IPS DF 6.9 (cell line): Measurements from ENCODE around the gene ADCY10.

Experiments used
- DNase-seq: peaks from one replicate; pipeline ENCODE4 v3.0.0-alpha.2; 2013; ENCODE audit warnings: low read depth, low spot score
- H3K27ac ChIP-seq: one replicate; pipeline ENCODE4 v1.5.1; 2013; ENCODE audit warnings: low read length, control low read depth
- H3K27me3 ChIP-seq: 2 replicates; pipeline ENCODE4 v1.6.1; 2013; ENCODE audit warnings: mild to moderate bottlenecking, low read length; ENCODE audit not compliant: control insufficient read depth, insufficient read depth
- H3K36me3 ChIP-seq: 2 replicates; pipeline ENCODE4 v1.6.1; 2013; ENCODE audit warnings: low read length; ENCODE audit not compliant: control insufficient read depth, insufficient read depth
- H3K4me1 ChIP-seq: 2 replicates; pipeline ENCODE4 v1.6.1; 2013; ENCODE audit warnings: low read length; ENCODE audit not compliant: control insufficient read depth, insufficient read depth
- H3K4me3 ChIP-seq: 2 replicates; pipeline ENCODE4 v1.5.1; 2013; ENCODE audit warnings: mild to moderate bottlenecking, low read length
- H3K9me3 ChIP-seq: 2 replicates; pipeline ENCODE4 v1.6.1; 2013; ENCODE audit warnings: low read length, inconsistent platforms; ENCODE audit not compliant: control insufficient read depth, insufficient read depth
- WGBS: extraction: QIAGEN DNeasy Blood & Tissue Kit; methylation state at CpG from one replicate; pipeline ENCODE4 v1.1.7; 2013; ENCODE audit warnings: mixed read lengths, missing lambda C conversion rate; ENCODE audit not compliant: insufficient read length, insufficient coverage; 5-methylcytosine and 5-hydroxymethylcytosine counted together

Gene ADCY10

DNA sequence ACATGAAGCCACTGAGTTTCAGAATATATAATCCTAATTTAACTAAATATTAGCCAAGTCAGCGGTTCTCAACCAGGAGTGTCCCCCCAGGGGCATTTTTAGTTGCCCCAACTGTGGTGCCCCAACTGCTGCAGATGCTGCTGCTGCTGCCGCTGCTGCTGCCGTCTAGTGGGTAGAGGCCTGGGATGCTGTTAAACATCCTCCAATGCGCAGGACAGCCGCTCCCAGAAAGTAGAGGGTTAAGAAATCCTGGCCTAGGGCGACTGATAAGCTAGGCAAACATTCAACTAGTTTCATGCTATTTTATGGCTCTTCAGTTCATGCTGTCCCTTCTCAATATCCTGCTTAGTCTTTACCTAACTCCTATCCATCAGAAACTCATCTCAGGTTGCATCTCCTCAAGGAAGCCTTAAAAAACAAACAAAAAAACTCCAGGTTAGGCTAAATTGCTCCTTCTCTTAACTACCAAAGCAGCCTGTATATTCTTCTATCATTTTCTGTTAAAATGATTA, 12.6 kb upstream of the ADCY10 start:
- no peaks in the 10 kb centered on the region for H3K27me3 ChIP-seq
- DNase-seq: no peak
- H3K9me3 ChIP-seq: no peaks in the 10 kb centered on the region
- H3K36me3 ChIP-seq: no peaks in the 10 kb centered on the region
- no CpG with 5 or more reads among the region's 6 CpGs for WGBS
- no peak overlapping the region for H3K27ac ChIP-seq
- no peaks in the 10 kb centered on the region for H3K4me1 ChIP-seq
- no peak overlapping the region for H3K4me3 ChIP-seq

DNA sequence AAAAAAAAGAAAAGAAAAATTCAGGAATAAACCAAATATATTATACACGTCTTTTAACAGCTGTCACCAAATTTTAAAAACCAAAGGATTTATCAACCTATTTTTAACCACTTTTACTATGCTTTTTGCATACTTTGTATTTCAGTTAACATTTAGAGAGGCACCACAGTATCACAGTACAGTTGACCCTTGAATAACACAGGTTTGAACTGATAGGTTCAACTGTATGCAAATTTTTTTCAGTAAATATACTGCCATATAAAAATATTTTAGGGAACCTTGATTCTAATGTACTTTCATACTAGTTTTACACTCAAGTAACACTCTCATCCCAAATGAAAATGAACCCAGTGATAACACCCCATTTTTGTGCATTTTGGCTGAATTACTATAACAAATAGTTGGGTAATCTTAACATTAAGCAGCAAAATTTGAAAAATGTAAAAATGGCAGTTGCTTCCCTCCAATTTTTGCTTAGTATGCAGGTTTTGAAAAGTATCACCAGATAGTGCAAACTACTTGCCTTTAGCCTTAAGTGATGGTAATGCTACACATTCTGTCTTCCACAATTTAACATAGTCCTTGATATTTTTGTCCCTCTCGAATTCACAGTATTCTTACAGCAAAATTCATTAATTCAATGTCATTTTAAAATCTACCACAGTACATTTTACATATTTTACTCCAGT, 10.8 kb upstream of the ADCY10 start:
- H3K36me3 ChIP-seq: no peaks in the 10 kb centered on the region
- H3K27ac ChIP-seq: no peak overlapping the region
- no peak overlapping the region for H3K4me3 ChIP-seq
- no peak for DNase-seq
- H3K9me3 ChIP-seq: no peaks in the 10 kb centered on the region
- no peaks in the 10 kb centered on the region for H3K27me3 ChIP-seq
- 100% methylated on average over 1 of the region's 2 CpGs for WGBS
- no peaks in the 10 kb centered on the region for H3K4me1 ChIP-seq

DNA sequence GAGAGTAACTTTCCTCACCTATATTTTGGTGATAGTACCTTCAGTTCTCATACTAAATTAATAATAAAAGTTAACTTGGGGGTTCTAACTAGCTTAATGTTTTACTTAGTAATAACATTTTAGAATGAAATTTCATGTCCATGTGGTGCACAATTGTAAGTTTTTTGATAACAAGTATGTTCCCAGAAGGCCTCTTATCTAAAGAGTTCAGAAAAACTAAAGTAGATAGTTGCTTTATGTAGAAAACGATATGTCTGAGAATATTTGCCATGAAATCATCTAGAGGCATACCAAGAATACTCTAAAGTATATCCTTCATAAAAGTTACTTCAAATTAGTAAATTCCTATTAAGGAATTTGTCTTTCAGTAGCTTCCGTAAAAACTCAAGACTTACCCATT, 10.2 kb upstream of the ADCY10 start:
- H3K27ac ChIP-seq: no peak overlapping the region
- no peaks in the 10 kb centered on the region for H3K27me3 ChIP-seq
- H3K4me1 ChIP-seq: no peaks in the 10 kb centered on the region
- H3K36me3 ChIP-seq: no peaks in the 10 kb centered on the region
- no peaks in the 10 kb centered on the region for H3K9me3 ChIP-seq
- WGBS: no CpG with 5 or more reads among the region's 2 CpGs
- DNase-seq: no peak
- H3K4me3 ChIP-seq: no peak overlapping the region

DNA sequence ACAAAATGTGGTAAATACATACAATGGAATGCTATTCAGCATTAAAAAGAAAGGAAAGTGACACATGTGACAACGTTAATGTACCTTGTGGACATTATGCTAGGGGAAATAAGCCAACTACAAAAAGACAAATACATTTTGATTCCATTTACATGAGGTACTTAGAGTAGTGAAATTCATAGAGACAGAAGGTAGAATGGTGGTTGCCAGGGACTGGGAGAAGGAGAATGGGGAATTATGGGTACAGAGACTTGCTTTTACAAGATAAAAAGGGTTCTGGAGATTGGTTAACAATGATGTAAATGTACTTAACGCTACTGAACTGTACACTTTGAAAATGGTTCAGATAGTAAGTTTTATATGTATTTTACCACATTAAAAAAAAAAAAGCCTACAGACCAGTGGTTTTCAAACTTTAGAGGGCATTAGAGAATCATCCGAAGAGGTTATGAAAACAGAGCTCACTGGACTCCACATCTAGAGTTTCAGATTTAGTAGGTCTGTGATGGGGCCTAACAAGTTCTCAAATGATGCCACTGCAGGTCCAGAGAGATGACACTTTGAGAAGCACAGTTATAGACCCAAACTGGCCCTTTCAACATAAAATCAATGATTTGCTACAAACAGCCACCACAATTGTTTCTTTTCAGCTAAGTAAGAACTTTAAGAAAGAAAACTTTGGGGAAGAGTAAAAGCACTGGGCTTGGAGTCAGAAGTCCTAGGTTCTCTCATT, 9.6 kb upstream of the ADCY10 start:
- Histone ChIP-seq H3K27me3 (no peaks in the 10 kb centered on the region), H3K36me3 (no peaks in the 10 kb centered on the region), H3K4me3 (no peak overlapping the region), H3K9me3 (no peaks in the 10 kb centered on the region), H3K4me1 (no peaks in the 10 kb centered on the region), H3K27ac (no peak overlapping the region)
- DNase-seq: no peak
- WGBS: no CpG with 5 or more reads among the region's 3 CpGs

DNA sequence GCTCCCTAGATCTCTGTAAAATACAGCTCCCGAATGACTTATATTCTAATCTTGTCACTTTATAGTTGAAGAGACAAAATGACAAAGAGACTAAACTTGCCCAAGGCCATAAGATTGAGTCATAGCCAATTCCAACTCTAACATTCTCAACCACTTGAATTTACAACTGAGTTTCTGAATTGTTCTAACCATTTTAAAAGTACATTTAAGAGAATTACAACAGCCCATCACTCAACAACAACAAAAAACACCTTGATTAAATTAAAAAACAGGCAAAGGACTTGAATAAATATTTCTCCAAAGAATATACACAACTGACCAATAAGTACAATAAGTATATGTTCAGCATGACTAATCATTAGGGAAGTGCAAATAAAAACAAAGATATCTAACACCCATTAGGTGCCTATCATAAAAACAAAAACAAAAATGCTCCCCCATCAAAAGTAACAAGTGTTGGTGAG, 8.7 kb upstream of the ADCY10 start:
- no CpG with 5 or more reads among the region's 1 CpG for WGBS

DNA sequence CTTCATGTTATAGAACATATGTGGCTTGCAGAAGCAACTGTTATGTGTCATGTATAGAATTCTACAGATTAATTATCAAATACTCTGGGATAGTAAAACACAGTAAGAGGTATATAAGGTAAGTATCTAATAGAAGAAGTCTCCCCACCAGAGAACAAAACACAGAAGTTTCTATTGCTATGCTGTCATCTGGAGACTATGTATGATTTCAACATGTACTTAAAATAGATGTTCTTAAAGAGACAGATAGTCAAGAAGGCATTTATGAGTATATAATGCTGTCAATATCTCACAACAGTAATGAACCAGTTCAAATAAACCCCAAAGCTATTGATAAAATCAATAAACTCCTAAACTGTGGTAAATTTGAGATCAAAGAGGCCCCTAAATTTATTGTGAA, 8.1 kb upstream of the ADCY10 start:
- Histone ChIP-seq H3K27ac (no peak overlapping the region), H3K9me3 (no peaks in the 10 kb centered on the region), H3K27me3 (no peaks in the 10 kb centered on the region), H3K4me3 (no peak overlapping the region), H3K36me3 (no peaks in the 10 kb centered on the region), H3K4me1 (no peaks in the 10 kb centered on the region)
- DNase-seq: no peak

More for the DNA sequence above, 8.7 kb upstream of the ADCY10 start:
- Histone ChIP-seq H3K27me3 (no peaks in the 10 kb centered on the region), H3K4me3 (no peak overlapping the region), H3K4me1 (no peaks in the 10 kb centered on the region), H3K36me3 (no peaks in the 10 kb centered on the region), H3K9me3 (no peaks in the 10 kb centered on the region), H3K27ac (no peak overlapping the region)
- no peak for DNase-seq

DNA sequence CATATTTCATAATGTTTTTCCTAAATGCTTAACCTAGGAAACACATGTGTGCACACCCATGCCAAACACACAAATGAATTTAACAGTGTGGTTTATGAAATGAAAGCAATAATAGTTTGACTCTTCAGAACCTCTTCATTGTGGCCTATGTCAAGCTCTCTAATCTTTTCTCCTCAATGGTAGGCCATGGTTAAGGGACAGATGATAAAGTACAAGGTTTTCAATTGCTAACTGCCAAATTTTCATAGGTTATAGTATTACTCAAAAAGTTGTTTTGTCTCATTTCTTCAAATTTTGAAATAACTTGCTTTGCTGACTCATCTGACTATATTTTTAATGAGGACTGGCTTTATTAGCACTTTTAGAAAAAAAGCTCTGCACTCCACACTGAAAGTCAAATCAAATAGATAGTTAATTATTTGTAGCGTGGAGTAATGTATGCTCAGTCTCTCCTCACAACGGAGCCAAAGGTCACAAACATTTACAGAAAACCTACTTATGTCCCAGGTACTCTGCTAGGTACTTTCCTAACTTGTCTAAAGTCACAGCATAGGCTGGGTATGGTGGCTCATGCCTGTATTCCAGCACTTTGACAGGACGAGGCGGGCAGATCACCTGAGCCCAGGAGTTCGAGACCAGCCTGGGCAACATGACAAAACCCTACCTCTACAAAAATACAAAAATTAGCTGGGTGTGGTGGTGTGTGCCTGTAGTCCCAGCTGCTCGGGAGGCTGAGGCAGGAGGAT, 3.0 kb upstream of the ADCY10 start:
- H3K4me3 ChIP-seq: no peak overlapping the region
- DNase-seq: no peak
- no peaks in the 10 kb centered on the region for H3K9me3 ChIP-seq
- no peak overlapping the region for H3K27ac ChIP-seq
- H3K27me3 ChIP-seq: no peaks in the 10 kb centered on the region
- H3K36me3 ChIP-seq: no peaks in the 10 kb centered on the region
- H3K4me1 ChIP-seq: no peaks in the 10 kb centered on the region
- WGBS: no CpG with 5 or more reads among the region's 6 CpGs

DNA sequence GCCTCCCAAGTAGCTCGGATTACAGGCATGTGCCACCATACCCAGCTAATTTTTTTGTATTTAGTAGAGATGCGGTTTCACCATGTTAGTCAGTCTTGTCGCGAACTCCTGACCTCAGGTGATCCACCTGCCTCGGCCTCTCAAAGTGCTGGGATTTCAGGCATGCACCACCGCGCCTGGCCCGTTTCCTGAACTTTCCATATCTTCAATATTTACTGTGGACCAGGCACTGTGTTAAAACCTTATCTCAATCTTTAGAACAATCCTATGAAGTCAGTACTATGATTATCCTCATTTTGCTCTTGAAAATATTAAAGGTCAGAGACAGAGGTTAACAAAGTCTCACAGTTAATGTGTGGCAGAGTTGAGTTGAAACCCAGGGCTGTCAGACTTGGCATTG, 1.6 kb upstream of the ADCY10 start:
- no peaks in the 10 kb centered on the region for H3K4me1 ChIP-seq
- H3K36me3 ChIP-seq: no peaks in the 10 kb centered on the region
- H3K4me3 ChIP-seq: no peak overlapping the region
- DNase-seq: no peak
- WGBS: no CpG with 5 or more reads among the region's 8 CpGs
- no peaks in the 10 kb centered on the region for H3K9me3 ChIP-seq
- H3K27me3 ChIP-seq: no peaks in the 10 kb centered on the region
- no peak overlapping the region for H3K27ac ChIP-seq

DNA sequence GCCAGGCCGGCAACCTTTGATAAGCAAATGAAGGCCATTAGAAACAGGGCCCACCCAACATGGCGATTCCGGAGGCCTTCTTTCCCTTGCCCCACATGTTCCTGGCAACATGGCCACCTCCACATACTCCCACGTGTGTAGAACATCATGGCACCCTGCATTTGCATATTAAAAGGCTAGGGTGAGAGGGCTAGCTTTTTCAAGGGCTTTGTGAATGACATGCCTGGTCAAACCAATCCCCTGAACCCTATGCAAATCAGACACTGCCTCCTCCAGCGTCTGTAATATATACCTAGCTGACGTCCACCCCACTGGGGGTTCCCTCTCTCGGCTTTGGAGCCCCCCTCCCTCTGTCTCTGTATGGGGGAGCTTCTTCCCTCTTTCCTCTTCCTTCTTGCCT, 1.6 kb downstream of the ADCY10 start:
- H3K27ac ChIP-seq: no peak overlapping the region
- H3K27me3 ChIP-seq: no peaks in the 10 kb centered on the region
- no peaks in the 10 kb centered on the region for H3K36me3 ChIP-seq
- H3K9me3 ChIP-seq: no peaks in the 10 kb centered on the region
- no peak for DNase-seq
- H3K4me1 ChIP-seq: no peaks in the 10 kb centered on the region
- H3K4me3 ChIP-seq: no peak overlapping the region
- WGBS: no CpG with 5 or more reads among the region's 7 CpGs

DNA sequence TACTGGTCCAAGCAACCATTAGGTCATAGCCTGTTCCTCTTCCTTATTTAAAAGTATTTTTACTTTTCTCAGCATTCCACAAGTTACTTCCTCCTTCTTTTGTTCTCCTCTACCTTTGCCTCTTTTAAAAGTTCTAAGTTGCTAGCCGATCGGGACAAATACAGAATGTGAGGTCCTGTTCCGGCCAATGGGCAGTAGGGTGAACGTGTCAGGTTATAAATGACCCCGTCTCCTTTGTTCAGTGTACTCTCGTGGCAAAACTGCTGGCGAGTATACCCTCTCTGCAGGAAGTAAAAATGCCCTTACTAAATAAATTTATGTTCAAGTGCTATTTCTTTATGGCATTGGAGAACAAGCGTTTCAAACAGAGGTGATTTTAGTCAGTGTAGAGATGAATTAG, 2.5 kb downstream of the ADCY10 start:
- no peaks in the 10 kb centered on the region for H3K4me1 ChIP-seq
- H3K27me3 ChIP-seq: no peaks in the 10 kb centered on the region
- no peaks in the 10 kb centered on the region for H3K36me3 ChIP-seq
- no CpG with 5 or more reads among the region's 8 CpGs for WGBS
- H3K27ac ChIP-seq: no peak overlapping the region
- DNase-seq: no peak
- no peak overlapping the region for H3K4me3 ChIP-seq
- no peaks in the 10 kb centered on the region for H3K9me3 ChIP-seq
